Measurements from ENCODE around the gene MYD88. TPM values are rescaled to one million over a fixed set of nuclear protein-coding genes. Genes with fewer than 3 reads are reported as not detected.

MYD88 gene
- total RNA-seq, 1 donor from 2014 or later: 39.5 TPM

GRCh38 chr3:38141952-38142273 is 3.5 kb downstream of the MYD88 start:
- peak overlapping the region; percentile 76 for H3K4me3 Mint-ChIP-seq
- no peak overlapping the region for H3K27ac Mint-ChIP-seq (ENCODE audit: unreplicated experiment)
- TF ChIP-seq CTCF (conservative IDR thresholded peaks at IDR 0.05): no peak
- peaks cover 32% of the 10 kb centered on the region for H3K4me1 Mint-ChIP-seq
- H3K27me3 Mint-ChIP-seq (ENCODE audit: low read depth): no peaks in the 10 kb centered on the region
- H3K36me3 Mint-ChIP-seq (ENCODE audit: low read depth): peaks cover 5% of the 10 kb centered on the region
- H3K9me3 Mint-ChIP-seq: peaks cover 3% of the 10 kb centered on the region
- no peak for DNase-seq (ENCODE audit: low read depth, low spot score)

GRCh38 chr3:38142959-38143358 is 4.5 kb downstream of the MYD88 start:
- H3K4me3 Mint-ChIP-seq: peak overlapping the region; percentile 41

GRCh38 chr3:38143511-38143910 is 5.0 kb downstream of the MYD88 start:
- Mint-ChIP-seq H3K36me3 (ENCODE audit: low read depth) (peaks cover 5% of the 10 kb centered on the region), H3K27ac (ENCODE audit: unreplicated experiment) (no peak overlapping the region), H3K9me3 (peaks cover 7% of the 10 kb centered on the region), H3K27me3 (ENCODE audit: low read depth) (no peaks in the 10 kb centered on the region), H3K4me3 (peak overlapping the region; percentile 41), H3K4me1 (peaks cover 17% of the 10 kb centered on the region)
- DNase-seq (ENCODE audit: low read depth, low spot score): no peak
- no peak for TF ChIP-seq CTCF (conservative IDR thresholded peaks at IDR 0.05)

More at GRCh38 chr3:38142959-38143358, 4.5 kb downstream of the MYD88 start:
- H3K27ac Mint-ChIP-seq (ENCODE audit: unreplicated experiment): no peak overlapping the region
- H3K27me3 Mint-ChIP-seq (ENCODE audit: low read depth): no peaks in the 10 kb centered on the region
- H3K4me1 Mint-ChIP-seq: peaks cover 23% of the 10 kb centered on the region
- H3K36me3 Mint-ChIP-seq (ENCODE audit: low read depth): peaks cover 5% of the 10 kb centered on the region
- H3K9me3 Mint-ChIP-seq: peaks cover 7% of the 10 kb centered on the region
- no peak for DNase-seq (ENCODE audit: low read depth, low spot score)
- no peak for TF ChIP-seq CTCF (conservative IDR thresholded peaks at IDR 0.05)

DNA sequence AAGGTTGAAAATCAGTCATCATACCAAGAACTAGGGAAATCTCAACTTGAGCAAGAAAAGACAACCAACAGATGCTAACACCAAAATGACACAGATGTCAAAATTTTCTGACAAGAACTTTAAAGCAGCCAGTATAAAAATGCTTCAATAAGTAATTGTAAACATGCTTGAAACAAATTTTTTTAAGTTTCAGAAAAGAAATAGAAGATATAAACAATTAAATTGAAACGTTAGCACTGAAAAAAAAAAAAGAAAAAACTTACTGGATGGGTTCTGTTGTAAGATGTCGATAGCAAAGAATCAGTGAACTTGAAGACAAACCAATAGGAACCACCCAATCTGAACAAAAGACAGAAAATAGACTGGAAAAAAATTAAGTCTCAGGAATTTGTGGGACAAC is 8.0 kb downstream of the MYD88 start:
- no peak for DNase-seq (ENCODE audit: low read depth, low spot score)
- Mint-ChIP-seq H3K36me3 (ENCODE audit: low read depth) (peaks cover 3% of the 10 kb centered on the region), H3K4me1 (no peaks in the 10 kb centered on the region), H3K4me3 (no peak overlapping the region), H3K27me3 (ENCODE audit: low read depth) (no peaks in the 10 kb centered on the region), H3K27ac (ENCODE audit: unreplicated experiment) (no peak overlapping the region), H3K9me3 (peaks cover 7% of the 10 kb centered on the region)
- no peak for TF ChIP-seq CTCF (conservative IDR thresholded peaks at IDR 0.05)

- no peak for TF ChIP-seq CTCF (conservative IDR thresholded peaks at IDR 0.05)
- H3K9me3 Mint-ChIP-seq: peaks cover 7% of the 10 kb centered on the region
- H3K27me3 Mint-ChIP-seq (ENCODE audit: low read depth): no peaks in the 10 kb centered on the region
- H3K27ac Mint-ChIP-seq (ENCODE audit: unreplicated experiment): no peak overlapping the region
- no peak overlapping the region for H3K4me3 Mint-ChIP-seq
- DNase-seq (ENCODE audit: low read depth, low spot score): no peak
- no peaks in the 10 kb centered on the region for H3K4me1 Mint-ChIP-seq
- H3K36me3 Mint-ChIP-seq (ENCODE audit: low read depth): no peaks in the 10 kb centered on the region
Observed at GRCh38 chr3:38147421-38147820, 9.0 kb downstream of the MYD88 start.
